Measurements from ENCODE around the gene CHP1.

DNA sequence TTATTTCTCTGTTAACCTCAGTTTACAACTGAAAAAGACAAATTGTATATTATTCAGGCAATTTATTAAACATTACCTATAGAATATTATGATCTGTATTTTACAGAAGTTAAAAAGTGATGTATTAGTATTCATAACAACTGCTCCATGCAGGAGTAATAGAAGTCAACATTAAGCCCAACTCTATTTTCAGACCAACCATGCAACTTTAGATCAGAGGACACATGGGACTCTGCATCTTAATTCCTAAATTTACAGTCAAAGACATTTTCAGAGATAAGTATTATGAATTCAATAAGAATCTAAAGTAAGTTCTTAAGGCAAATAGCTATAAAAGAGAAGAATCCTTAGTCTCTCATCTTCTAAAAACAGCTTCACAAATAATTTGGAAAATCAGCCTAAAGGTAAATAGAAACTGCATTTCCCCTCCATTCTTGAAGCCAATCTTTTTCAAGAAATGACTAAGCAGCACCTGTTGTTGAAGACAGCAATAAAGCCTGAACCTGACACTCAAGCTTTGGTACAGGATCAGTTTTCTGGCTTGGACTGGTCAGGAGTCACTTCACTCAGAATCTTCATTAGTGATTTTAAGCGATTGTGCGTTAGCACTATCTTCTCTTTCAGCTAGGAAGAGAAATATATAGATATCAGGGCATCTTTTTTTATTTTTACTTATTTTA lies 78.3 kb downstream of the CHP1 start:
- no peak for TF ChIP-seq JUNB (IDR thresholded peaks at IDR 0.05)
- no peak for TF ChIP-seq PHF8 (IDR thresholded peaks at IDR 0.05; ENCODE audit: borderline replicate concordance, low read depth)
